Measurements from ENCODE around the gene SIX1. TPM values are rescaled to one million over a fixed set of nuclear protein-coding genes. Genes with fewer than 3 reads are reported as not detected.

Gene SIX1
- total RNA-seq, 1 experiment from 2014 or later: 0.32 TPM

GRCh38 chr14:60646226-60646818 is 3.0 kb downstream of the SIX1 start:
- Mint-ChIP-seq H3K4me1 (ENCODE audit: low read depth, unreplicated experiment) (peaks cover 26% of the 10 kb centered on the region), H3K27ac (ENCODE audit: unreplicated experiment) (no peak overlapping the region), H3K4me3 (ENCODE audit: unreplicated experiment) (peak overlapping the region; percentile 77), H3K36me3 (ENCODE audit: insufficient read depth, unreplicated experiment) (peaks cover 9% of the 10 kb centered on the region), H3K9me3 (ENCODE audit: unreplicated experiment) (no peaks in the 10 kb centered on the region), H3K27me3 (ENCODE audit: insufficient read depth, unreplicated experiment) (peaks cover 22% of the 10 kb centered on the region)
- ChIA-PET POLR2A (interaction anchor here (0.7 kb wide), 1 partner anchor 128 kb away, joined by 10 read pairs; no protein-coding TSS in a partner anchor), CTCF (interaction anchor here (0.7 kb wide), 1 partner anchor 77 kb away, joined by 5 read pairs; no protein-coding TSS in a partner anchor)
- Histone ChIP-seq H3K27me3 (replicated peaks; ENCODE audit: control insufficient read depth, insufficient read depth, low read length) (peaks cover 6% of the 10 kb centered on the region), H3K36me3 (ENCODE audit: control insufficient read depth, insufficient read depth, low read length) (no peaks in the 10 kb centered on the region), H3K4me1 (peaks cover 41% of the 10 kb centered on the region), H3K4me3 (ENCODE audit: low read depth, low read length) (no peak overlapping the region), H3K9me3 (no peaks in the 10 kb centered on the region)
- TF ChIP-seq, protein P1, sequence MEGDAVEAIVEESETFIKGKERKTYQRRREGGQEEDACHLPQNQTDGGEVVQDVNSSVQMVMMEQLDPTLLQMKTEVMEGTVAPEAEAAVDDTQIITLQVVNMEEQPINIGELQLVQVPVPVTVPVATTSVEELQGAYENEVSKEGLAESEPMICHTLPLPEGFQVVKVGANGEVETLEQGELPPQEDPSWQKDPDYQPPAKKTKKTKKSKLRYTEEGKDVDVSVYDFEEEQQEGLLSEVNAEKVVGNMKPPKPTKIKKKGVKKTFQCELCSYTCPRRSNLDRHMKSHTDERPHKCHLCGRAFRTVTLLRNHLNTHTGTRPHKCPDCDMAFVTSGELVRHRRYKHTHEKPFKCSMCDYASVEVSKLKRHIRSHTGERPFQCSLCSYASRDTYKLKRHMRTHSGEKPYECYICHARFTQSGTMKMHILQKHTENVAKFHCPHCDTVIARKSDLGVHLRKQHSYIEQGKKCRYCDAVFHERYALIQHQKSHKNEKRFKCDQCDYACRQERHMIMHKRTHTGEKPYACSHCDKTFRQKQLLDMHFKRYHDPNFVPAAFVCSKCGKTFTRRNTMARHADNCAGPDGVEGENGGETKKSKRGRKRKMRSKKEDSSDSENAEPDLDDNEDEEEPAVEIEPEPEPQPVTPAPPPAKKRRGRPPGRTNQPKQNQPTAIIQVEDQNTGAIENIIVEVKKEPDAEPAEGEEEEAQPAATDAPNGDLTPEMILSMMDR (IDR thresholded peaks at IDR 0.05; ENCODE audit: insufficient read depth in 1 of 2, low read depth in 1 of 2, low read length in 1 of 2, severe bottlenecking in 1 of 2, unreplicated experiment in 1 of 2): no peak
- no peak for DNase-seq
- intact Hi-C loops (cut with micrococcal nuclease; ENCODE audit: unreplicated experiment): no loop called here
- no TSS peak for BruUV-seq (replicated peaks)

DNA sequence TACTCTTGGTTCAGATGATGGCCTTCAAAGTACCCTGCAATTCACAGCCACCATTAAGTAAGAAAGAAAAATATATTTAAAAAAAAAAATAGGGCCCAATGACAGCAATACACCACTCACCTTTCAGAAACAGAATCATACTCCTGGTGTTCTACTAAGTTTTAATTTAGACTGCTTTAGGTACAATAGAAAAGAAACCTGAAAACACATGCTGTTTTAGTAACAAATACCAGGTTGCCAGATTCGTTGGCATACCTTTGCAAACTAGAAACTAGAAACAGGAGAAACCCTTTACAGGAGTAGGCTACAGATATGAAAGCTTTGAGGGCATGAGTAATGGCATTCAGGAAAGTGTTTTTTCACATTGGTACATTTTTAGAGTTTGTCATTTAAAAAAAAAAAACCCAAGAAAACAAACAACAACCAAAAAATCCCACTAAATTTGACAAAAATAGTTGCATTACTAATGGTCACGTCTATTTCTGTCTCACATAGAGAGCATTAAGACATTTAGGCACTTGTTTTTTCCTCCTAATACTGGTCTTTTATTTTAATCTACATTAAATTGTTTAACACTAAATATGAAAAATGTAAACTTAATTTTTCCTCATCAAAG is 4.0 kb downstream of the SIX1 start:
- H3K4me3 ChIP-seq (ENCODE audit: low read depth, low read length): no peak overlapping the region
- DNase-seq: no peak
- H3K36me3 ChIP-seq (ENCODE audit: control insufficient read depth, insufficient read depth, low read length): no peaks in the 10 kb centered on the region
- BruUV-seq (replicated peaks): no TSS peak
- H3K4me3 Mint-ChIP-seq (ENCODE audit: unreplicated experiment): no peak overlapping the region
- H3K36me3 Mint-ChIP-seq (ENCODE audit: insufficient read depth, unreplicated experiment): peaks cover 7% of the 10 kb centered on the region
- H3K9me3 ChIP-seq: no peaks in the 10 kb centered on the region
- ChIA-PET CTCF (no interaction called here), POLR2A (no interaction called here)
- TF ChIP-seq, protein P1 (IDR thresholded peaks at IDR 0.05; ENCODE audit: insufficient read depth in 1 of 2, low read depth in 1 of 2, low read length in 1 of 2, severe bottlenecking in 1 of 2, unreplicated experiment in 1 of 2): no peak
- no peak overlapping the region for H3K27ac Mint-ChIP-seq (ENCODE audit: unreplicated experiment)
- intact Hi-C loops (cut with micrococcal nuclease; ENCODE audit: unreplicated experiment): no loop called here
- H3K4me1 ChIP-seq: peaks cover 30% of the 10 kb centered on the region
- H3K9me3 Mint-ChIP-seq (ENCODE audit: unreplicated experiment): no peaks in the 10 kb centered on the region
- peaks cover 6% of the 10 kb centered on the region for H3K27me3 ChIP-seq (replicated peaks; ENCODE audit: control insufficient read depth, insufficient read depth, low read length)
- peaks cover 15% of the 10 kb centered on the region for H3K4me1 Mint-ChIP-seq (ENCODE audit: low read depth, unreplicated experiment)
- peaks cover 22% of the 10 kb centered on the region for H3K27me3 Mint-ChIP-seq (ENCODE audit: insufficient read depth, unreplicated experiment)

DNA sequence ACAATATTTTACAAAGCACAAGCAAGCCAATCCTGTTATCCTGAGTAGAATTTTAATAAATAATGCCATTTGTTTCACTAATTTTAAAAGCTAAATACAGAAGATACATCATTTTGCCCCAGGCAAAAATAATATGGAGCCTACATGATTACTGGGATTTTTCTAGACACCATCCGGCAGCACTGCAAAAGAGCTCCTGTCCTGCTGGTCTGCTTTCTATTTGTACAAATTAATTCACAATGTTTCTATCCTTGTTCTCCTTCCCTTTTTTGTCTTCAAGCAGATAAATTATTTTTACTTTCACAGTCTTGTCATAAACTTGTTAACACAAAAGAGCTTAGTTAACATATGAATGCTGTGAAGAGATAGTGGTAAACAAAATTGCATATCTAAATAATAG is 4.6 kb downstream of the SIX1 start:
- Mint-ChIP-seq H3K27ac (ENCODE audit: unreplicated experiment) (no peak overlapping the region), H3K4me1 (ENCODE audit: low read depth, unreplicated experiment) (peaks cover 10% of the 10 kb centered on the region), H3K27me3 (ENCODE audit: insufficient read depth, unreplicated experiment) (peaks cover 24% of the 10 kb centered on the region), H3K9me3 (ENCODE audit: unreplicated experiment) (no peaks in the 10 kb centered on the region), H3K4me3 (ENCODE audit: unreplicated experiment) (no peak overlapping the region), H3K36me3 (ENCODE audit: insufficient read depth, unreplicated experiment) (peaks cover 2% of the 10 kb centered on the region)
- H3K4me3 ChIP-seq (ENCODE audit: low read depth, low read length): no peak overlapping the region
- CTCF ChIA-PET: interaction anchor here (1.2 kb wide), 1 partner anchor 19 kb away, joined by 4 read pairs; no protein-coding TSS in a partner anchor
- TF ChIP-seq, protein P1 (IDR thresholded peaks at IDR 0.05; ENCODE audit: insufficient read depth in 1 of 2, low read depth in 1 of 2, low read length in 1 of 2, severe bottlenecking in 1 of 2, unreplicated experiment in 1 of 2): no peak
- H3K27me3 ChIP-seq (replicated peaks; ENCODE audit: control insufficient read depth, insufficient read depth, low read length): peaks cover 6% of the 10 kb centered on the region
- POLR2A ChIA-PET: no interaction called here
- no TSS peak for BruUV-seq (replicated peaks)
- no peaks in the 10 kb centered on the region for H3K9me3 ChIP-seq
- H3K36me3 ChIP-seq (ENCODE audit: control insufficient read depth, insufficient read depth, low read length): no peaks in the 10 kb centered on the region
- intact Hi-C loops (cut with micrococcal nuclease; ENCODE audit: unreplicated experiment): no loop called here
- peaks cover 24% of the 10 kb centered on the region for H3K4me1 ChIP-seq
- no peak for DNase-seq
